ENCODE data around the gene TREML4.
"Not testable (repeated sequence)": the region's sequence is repeated elsewhere in the genome, so short reads cannot be mapped to it uniquely, and the experiment has no call there.

The TREML4 gene

GRCh38 chr6:41239467-41240159 is 11.5 kb downstream of the TREML4 start:
- no peak overlapping the region for H3K4me3 ChIP-seq (ENCODE audit: low read length)
- DNase-seq (ENCODE audit: low read depth, low spot score) = no peak

- not testable (repeated sequence) for DNase-seq (ENCODE audit: low read depth, low spot score)
These were observed 18.4 kb downstream of the TREML4 start for GRCh38 chr6:41246529-41246928.

GRCh38 chr6:41247288-41247865 is 19.2 kb downstream of the TREML4 start:
- peak overlapping the region; percentile 9; the same call in 1 of the 2 replicates for H3K4me3 ChIP-seq (ENCODE audit: low read length)
- peak; percentile 64 for DNase-seq (ENCODE audit: low read depth, low spot score)

More at GRCh38 chr6:41246529-41246928, 18.4 kb downstream of the TREML4 start:
- not testable (repeated sequence) for H3K4me3 ChIP-seq (ENCODE audit: low read length)

GRCh38 chr6:41247882-41248705 is 19.9 kb downstream of the TREML4 start:
- no peak overlapping the region for H3K4me3 ChIP-seq (ENCODE audit: low read length)

GRCh38 chr6:41252401-41253169 is 24.4 kb downstream of the TREML4 start:
- no peak overlapping the region for H3K4me3 ChIP-seq (ENCODE audit: low read length)
- DNase-seq (ENCODE audit: low read depth, low spot score) = no peak

More at GRCh38 chr6:41247882-41248705, 19.9 kb downstream of the TREML4 start:
- DNase-seq (ENCODE audit: low read depth, low spot score) = no peak

GRCh38 chr6:41255110-41255509 is 27.0 kb downstream of the TREML4 start:
- DNase-seq (ENCODE audit: low read depth, low spot score) = no peak
- no peak overlapping the region for H3K4me3 ChIP-seq (ENCODE audit: low read length)

- no peak for DNase-seq (ENCODE audit: low read depth, low spot score)
- H3K4me3 ChIP-seq (ENCODE audit: low read length) = no peak overlapping the region
These were observed 27.6 kb downstream of the TREML4 start for GRCh38 chr6:41255638-41256246.

GRCh38 chr6:41256383-41256782 is 28.2 kb downstream of the TREML4 start:
- H3K4me3 ChIP-seq (ENCODE audit: low read length) = no peak overlapping the region
- DNase-seq (ENCODE audit: low read depth, low spot score) = no peak

GRCh38 chr6:41257369-41258195 is 29.4 kb downstream of the TREML4 start:
- DNase-seq (ENCODE audit: low read depth, low spot score) = no peak
- H3K4me3 ChIP-seq (ENCODE audit: low read length) = no peak overlapping the region

- no peak overlapping the region for H3K4me3 ChIP-seq (ENCODE audit: low read length)
These were observed 30.0 kb downstream of the TREML4 start for GRCh38 chr6:41258196-41258493.

GRCh38 chr6:41262401-41262800 is 34.3 kb downstream of the TREML4 start:
- no peak for DNase-seq (ENCODE audit: low read depth, low spot score)

More at GRCh38 chr6:41258196-41258493, 30.0 kb downstream of the TREML4 start:
- DNase-seq (ENCODE audit: low read depth, low spot score) = no peak

GRCh38 chr6:41263267-41263666 is 35.1 kb downstream of the TREML4 start:
- no peak for DNase-seq (ENCODE audit: low read depth, low spot score)
- no peak overlapping the region for H3K4me3 ChIP-seq (ENCODE audit: low read length)

More at GRCh38 chr6:41262401-41262800, 34.3 kb downstream of the TREML4 start:
- H3K4me3 ChIP-seq (ENCODE audit: low read length) = no peak overlapping the region

GRCh38 chr6:41266541-41266940 is 38.4 kb downstream of the TREML4 start:
- H3K4me3 ChIP-seq (ENCODE audit: low read length) = no peak overlapping the region
- DNase-seq (ENCODE audit: low read depth, low spot score) = no peak

GRCh38 chr6:41268478-41268877 is 40.3 kb downstream of the TREML4 start:
- H3K4me3 ChIP-seq (ENCODE audit: low read length) = no peak overlapping the region
- no peak for DNase-seq (ENCODE audit: low read depth, low spot score)

- no peak for DNase-seq (ENCODE audit: low read depth, low spot score)
These were observed 41.0 kb downstream of the TREML4 start for GRCh38 chr6:41269166-41269565.

GRCh38 chr6:41269716-41270115 is 41.6 kb downstream of the TREML4 start:
- H3K4me3 ChIP-seq (ENCODE audit: low read length) = no peak overlapping the region
- no peak for DNase-seq (ENCODE audit: low read depth, low spot score)

More at GRCh38 chr6:41269166-41269565, 41.0 kb downstream of the TREML4 start:
- H3K4me3 ChIP-seq (ENCODE audit: low read length) = no peak overlapping the region

GRCh38 chr6:41271901-41272395 is 43.8 kb downstream of the TREML4 start:
- DNase-seq (ENCODE audit: low read depth, low spot score) = peak; percentile 26
- no peak overlapping the region for H3K4me3 ChIP-seq (ENCODE audit: low read length)
